ENCODE measurements around the gene LMOD3. TPM values are rescaled to one million over a fixed set of nuclear protein-coding genes. Genes with fewer than 3 reads are reported as not detected.

Gene LMOD3
- not detected in 2 replicates for total RNA-seq (ENCODE audit: low replicate concordance)

GRCh38 chr3:69122403-69122802 is at the start of gene LMOD3:
TSS of gene LMOD3 (minus strand) at chr3:69122595. CDS start at chr3:69122386, 209 bp downstream.
- Histone ChIP-seq H3K79me2 (ENCODE audit: low read depth) (no peaks in the 10 kb centered on the region), H3K27ac (no peak within 1 kb of the TSS), H3K27me3 (no peaks in the 10 kb centered on the region), H3K9ac (no peak within 1 kb of the TSS), H3K9me3 (ENCODE audit: low read depth) (no peaks in the 10 kb centered on the region), H2AFZ (replicated peaks) (peak within 1 kb of the TSS; percentile 11), H3K36me3 (no peaks in the 10 kb centered on the region), H4K20me1 (ENCODE audit: low read depth) (no peaks in the 10 kb centered on the region), H3K4me3 (no peak within 1 kb of the TSS), H3F3A (ENCODE audit: low read depth) (no peaks in the 10 kb centered on the region), H3K4me2 (no peak within 1 kb of the TSS), H3K4me1 (no peaks in the 10 kb centered on the region)
- no peak for DNase-seq (ENCODE audit: low spot score)
- no peak within 1 kb of the TSS for H3K27ac Mint-ChIP-seq
- no peak for TF ChIP-seq CTCF (IDR thresholded peaks at IDR 0.05)
- no peak for TF ChIP-seq EZH2 (IDR thresholded peaks at IDR 0.05)
- no peak for TF ChIP-seq EZH2phosphoT487 (IDR thresholded peaks at IDR 0.05)
- H3K9me3 Mint-ChIP-seq: no peaks in the 10 kb centered on the region
- H3K36me3 Mint-ChIP-seq: no peaks in the 10 kb centered on the region
- no peak within 1 kb of the TSS for H3K4me3 Mint-ChIP-seq
- no peaks in the 10 kb centered on the region for H3K27me3 Mint-ChIP-seq (ENCODE audit: insufficient read depth, low read depth)
- peaks cover 7% of the 10 kb centered on the region for H3K4me1 Mint-ChIP-seq

- Histone ChIP-seq H3K9me3 (ENCODE audit: low read depth) (no peaks in the 10 kb centered on the region), H3K27ac (no peak overlapping the region), H2AFZ (replicated peaks) (no peak overlapping the region), H3K4me3 (no peak overlapping the region), H3K27me3 (no peaks in the 10 kb centered on the region), H3K4me2 (no peak overlapping the region), H3F3A (ENCODE audit: low read depth) (no peaks in the 10 kb centered on the region), H3K4me1 (peaks cover 6% of the 10 kb centered on the region), H3K36me3 (no peaks in the 10 kb centered on the region), H3K9ac (no peak overlapping the region), H3K79me2 (ENCODE audit: low read depth) (no peaks in the 10 kb centered on the region), H4K20me1 (ENCODE audit: low read depth) (no peaks in the 10 kb centered on the region)
- Mint-ChIP-seq H3K4me3 (no peak overlapping the region), H3K27ac (no peak overlapping the region), H3K9me3 (no peaks in the 10 kb centered on the region), H3K4me1 (no peaks in the 10 kb centered on the region), H3K27me3 (ENCODE audit: insufficient read depth, low read depth) (no peaks in the 10 kb centered on the region), H3K36me3 (peaks cover 24% of the 10 kb centered on the region)
- TF ChIP-seq EZH2phosphoT487 (IDR thresholded peaks at IDR 0.05) (no peak), EZH2 (IDR thresholded peaks at IDR 0.05) (no peak), CTCF (IDR thresholded peaks at IDR 0.05) (no peak)
- DNase-seq (ENCODE audit: low spot score): no peak
Observed at GRCh38 chr3:69172058-69172457, 49.7 kb upstream of the LMOD3 start.

- Mint-ChIP-seq H3K4me1 (no peaks in the 10 kb centered on the region), H3K27ac (no peak overlapping the region), H3K9me3 (no peaks in the 10 kb centered on the region), H3K4me3 (no peak overlapping the region), H3K36me3 (peaks cover 4% of the 10 kb centered on the region), H3K27me3 (ENCODE audit: insufficient read depth, low read depth) (no peaks in the 10 kb centered on the region)
- H3K9me3 ChIP-seq (ENCODE audit: low read depth): no peaks in the 10 kb centered on the region
- no peak overlapping the region for H3K9ac ChIP-seq
- H3K4me2 ChIP-seq: no peak overlapping the region
- H3K4me3 ChIP-seq: no peak overlapping the region
- no peak for DNase-seq (ENCODE audit: low spot score)
- no peaks in the 10 kb centered on the region for H3K27me3 ChIP-seq
- H3K79me2 ChIP-seq (ENCODE audit: low read depth): no peaks in the 10 kb centered on the region
- no peaks in the 10 kb centered on the region for H4K20me1 ChIP-seq (ENCODE audit: low read depth)
- peaks cover 1% of the 10 kb centered on the region for H3K4me1 ChIP-seq
- TF ChIP-seq CTCF (IDR thresholded peaks at IDR 0.05) (no peak), EZH2phosphoT487 (IDR thresholded peaks at IDR 0.05) (no peak), EZH2 (IDR thresholded peaks at IDR 0.05) (no peak)
- H3K36me3 ChIP-seq: no peaks in the 10 kb centered on the region
- H3K27ac ChIP-seq: no peak overlapping the region
- no peak overlapping the region for H2AFZ ChIP-seq (replicated peaks)
- no peaks in the 10 kb centered on the region for H3F3A ChIP-seq (ENCODE audit: low read depth)
Observed at GRCh38 chr3:69166446-69166845, 44.1 kb upstream of the LMOD3 start.
